HUES48 (cell line): ENCODE results near the gene UBE2O.

Experiments
- H3K27ac ChIP-seq: one replicate; pipeline ENCODE4 v1.7.0; 2013; ENCODE audit warnings: low read depth, low read length, inconsistent platforms
- H3K27me3 ChIP-seq: 2 replicates; pipeline ENCODE4 v1.6.1; 2013; ENCODE audit warnings: mild to moderate bottlenecking, low read length; ENCODE audit not compliant: control insufficient read depth, insufficient read depth
- H3K36me3 ChIP-seq: 2 replicates; pipeline ENCODE4 v1.6.1; 2013; ENCODE audit warnings: low read length; ENCODE audit not compliant: control insufficient read depth, insufficient read depth
- H3K4me1 ChIP-seq: 2 replicates; pipeline ENCODE4 v1.6.1; 2013; ENCODE audit warnings: mild to moderate bottlenecking, low read length; ENCODE audit not compliant: control insufficient read depth, insufficient read depth
- H3K4me3 ChIP-seq: 2 replicates; pipeline ENCODE4 v1.5.1; 2013; ENCODE audit warnings: mild to moderate bottlenecking, low read depth, low read length
- H3K9ac ChIP-seq: 2 replicates; pipeline ENCODE4 v1.6.1; 2013; ENCODE audit warnings: mild to moderate bottlenecking, low read depth, low read length, moderate library complexity
- H3K9me3 ChIP-seq: 2 replicates; pipeline ENCODE4 v1.6.1; 2013; ENCODE audit warnings: low read length; ENCODE audit not compliant: control insufficient read depth, insufficient read depth

UBE2O gene

GRCh38 chr17:76462556-76463290 is 9.8 kb upstream of the UBE2O start:
- Histone ChIP-seq H3K4me3 (no peak overlapping the region), H3K27me3 (no peaks in the 10 kb centered on the region), H3K9ac (no peak overlapping the region), H3K4me1 (peaks cover 12% of the 10 kb centered on the region; the same call in 1 of the 2 replicates), H3K27ac (no peak overlapping the region), H3K36me3 (no peaks in the 10 kb centered on the region), H3K9me3 (no peaks in the 10 kb centered on the region)

- Histone ChIP-seq H3K9ac (no peak overlapping the region), H3K4me3 (no peak overlapping the region), H3K9me3 (no peaks in the 10 kb centered on the region), H3K4me1 (0 out of 2 replicates have a peak, but pooled peaks cover 7% of the 10 kb centered on the region), H3K27ac (no peak overlapping the region), H3K27me3 (no peaks in the 10 kb centered on the region), H3K36me3 (no peaks in the 10 kb centered on the region)
These were observed 9.0 kb upstream of the UBE2O start for GRCh38 chr17:76461765-76462555.

DNA sequence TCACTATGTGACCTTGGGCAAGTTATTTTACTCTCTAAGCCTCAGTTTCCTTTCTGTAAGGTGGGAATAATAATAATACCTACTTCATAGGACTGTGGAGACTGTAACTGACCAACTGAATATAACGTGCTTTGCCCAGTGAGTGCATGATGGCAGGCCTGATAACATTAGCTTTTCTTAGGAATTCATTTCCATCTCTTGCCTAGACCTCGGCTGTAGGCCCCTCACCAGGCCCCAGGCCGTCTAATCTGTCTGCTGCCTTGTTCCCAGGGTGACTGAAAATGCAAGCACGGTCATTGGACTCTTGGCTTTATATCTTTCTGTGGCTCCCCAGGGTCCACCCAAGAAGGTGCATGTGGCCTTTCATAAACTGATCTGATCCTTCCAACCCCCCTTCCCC is 6.7 kb upstream of the UBE2O start:
- H3K27ac ChIP-seq = no peak overlapping the region
- no peak overlapping the region for H3K9ac ChIP-seq
- no peaks in the 10 kb centered on the region for H3K36me3 ChIP-seq
- H3K4me3 ChIP-seq = no peak overlapping the region
- H3K4me1 ChIP-seq = 0 out of 2 replicates have a peak, but pooled peaks cover 7% of the 10 kb centered on the region
- no peaks in the 10 kb centered on the region for H3K9me3 ChIP-seq
- H3K27me3 ChIP-seq = no peaks in the 10 kb centered on the region

- H3K9ac ChIP-seq = no peak overlapping the region
- H3K9me3 ChIP-seq = no peaks in the 10 kb centered on the region
- no peak overlapping the region for H3K4me3 ChIP-seq
- H3K27me3 ChIP-seq = no peaks in the 10 kb centered on the region
- no peaks in the 10 kb centered on the region for H3K36me3 ChIP-seq
- no peak overlapping the region for H3K27ac ChIP-seq
- 0 out of 2 replicates have a peak, but pooled peaks cover 7% of the 10 kb centered on the region for H3K4me1 ChIP-seq
These were observed 5.9 kb upstream of the UBE2O start for GRCh38 chr17:76458580-76459490.

DNA sequence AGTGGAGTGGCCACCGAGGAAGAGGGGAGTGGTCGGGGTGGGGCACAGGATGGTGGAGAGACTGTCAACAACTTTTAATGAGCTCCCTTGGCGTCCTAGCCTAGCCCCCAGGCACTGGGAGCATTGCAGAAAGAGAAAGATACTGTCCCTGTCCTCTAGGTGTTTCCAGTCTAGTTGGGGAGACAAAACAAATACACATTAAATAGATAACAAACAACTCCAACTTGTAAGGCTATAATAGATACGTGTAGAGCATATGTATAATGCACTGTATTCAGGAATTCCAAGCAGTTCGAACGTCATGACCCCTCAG is 435 bp upstream of the UBE2O start:
- H3K27ac ChIP-seq = no peak overlapping the region
- no peaks in the 10 kb centered on the region for H3K36me3 ChIP-seq
- peaks cover 24% of the 10 kb centered on the region for H3K4me1 ChIP-seq
- H3K9me3 ChIP-seq = no peaks in the 10 kb centered on the region
- H3K4me3 ChIP-seq = peak overlapping the region; percentile 2
- no peak overlapping the region for H3K9ac ChIP-seq
- no peaks in the 10 kb centered on the region for H3K27me3 ChIP-seq

DNA sequence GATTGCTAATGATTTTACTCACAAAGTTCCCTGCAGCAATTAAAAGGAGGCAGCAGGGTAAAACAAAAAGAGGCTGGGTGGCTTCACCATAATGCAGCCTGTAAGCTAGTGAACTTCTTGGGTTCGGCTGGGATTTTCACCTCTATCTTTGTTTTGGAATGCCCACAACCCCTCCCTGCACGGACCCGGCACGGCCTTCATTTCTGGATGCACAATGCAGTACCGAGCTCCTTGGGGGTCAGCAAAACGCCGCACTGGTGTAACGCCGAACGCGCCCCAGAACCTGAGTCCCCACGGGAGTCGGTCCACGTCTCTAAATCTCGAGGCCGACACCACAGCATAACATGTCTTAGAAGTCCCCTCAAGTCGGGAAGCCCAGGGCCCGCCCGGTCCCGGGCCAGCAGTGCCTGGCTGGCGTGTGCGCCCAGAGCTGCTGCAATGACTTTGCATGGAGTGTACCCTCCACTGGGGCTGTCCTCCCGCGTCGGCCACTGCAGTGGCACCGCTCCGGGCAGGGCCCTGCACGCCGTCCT is 759 bp downstream of the UBE2O start:
- H3K4me1 ChIP-seq = peaks cover 34% of the 10 kb centered on the region
- H3K36me3 ChIP-seq = no peaks in the 10 kb centered on the region

GRCh38 chr17:76451506-76451905 is 1.4 kb downstream of the UBE2O start:
- Histone ChIP-seq H3K4me3 (peak overlapping the region; percentile 94), H3K36me3 (no peaks in the 10 kb centered on the region), H3K27ac (peak overlapping the region; percentile 1), H3K4me1 (peaks cover 41% of the 10 kb centered on the region), H3K9me3 (no peaks in the 10 kb centered on the region), H3K9ac (no peak overlapping the region), H3K27me3 (no peaks in the 10 kb centered on the region)

More for the DNA sequence above, 759 bp downstream of the UBE2O start:
- no peaks in the 10 kb centered on the region for H3K9me3 ChIP-seq
- 0 out of 2 replicates have a peak overlapping the region, but pooled peaks have one; percentile 24 for H3K9ac ChIP-seq
- no peaks in the 10 kb centered on the region for H3K27me3 ChIP-seq
- peak overlapping the region; percentile 94 for H3K4me3 ChIP-seq
- peak overlapping the region; percentile 76 for H3K27ac ChIP-seq

DNA sequence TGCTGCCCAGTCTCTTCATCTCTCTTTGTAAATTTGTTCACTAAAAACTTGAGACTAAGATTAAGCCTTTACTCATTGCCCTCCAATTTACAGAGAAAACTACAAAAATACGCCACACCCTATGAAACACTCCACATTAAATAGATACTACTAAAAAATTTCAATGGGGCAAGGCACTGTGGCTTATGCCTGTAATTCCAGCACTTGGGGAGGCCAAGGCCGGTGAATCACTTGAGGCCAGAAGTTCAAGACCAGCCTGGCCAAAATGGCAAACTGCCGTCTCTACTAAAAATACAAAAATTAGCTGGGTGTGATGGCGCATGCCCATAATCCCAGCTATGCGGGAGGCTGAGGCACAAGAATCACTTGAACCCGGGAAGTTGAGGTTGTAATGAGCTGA is 3.8 kb downstream of the UBE2O start:
- Histone ChIP-seq H3K9me3 (no peaks in the 10 kb centered on the region), H3K9ac (no peak overlapping the region), H3K4me1 (peaks cover 65% of the 10 kb centered on the region), H3K27me3 (no peaks in the 10 kb centered on the region), H3K27ac (no peak overlapping the region), H3K4me3 (no peak overlapping the region), H3K36me3 (no peaks in the 10 kb centered on the region)

GRCh38 chr17:76447931-76448652 is 4.9 kb downstream of the UBE2O start:
- no peaks in the 10 kb centered on the region for H3K9me3 ChIP-seq
- no peak overlapping the region for H3K27ac ChIP-seq
- no peak overlapping the region for H3K4me3 ChIP-seq
- peaks cover 67% of the 10 kb centered on the region for H3K4me1 ChIP-seq
- no peaks in the 10 kb centered on the region for H3K36me3 ChIP-seq
- no peak overlapping the region for H3K9ac ChIP-seq
- no peaks in the 10 kb centered on the region for H3K27me3 ChIP-seq
